Glutamatergic neuron (in vitro differentiated cells): Measurements from ENCODE around the gene DLG2. TPM values are rescaled to one million over a fixed set of nuclear protein-coding genes. Genes with fewer than 3 reads are reported as not detected.
A peak's percentile ranks its signal among the peaks of the same experiment; 100 is the strongest.

Experiments used
- DNase-seq: peaks from one replicate; pipeline ENCODE4 v3.0.0; 2022
- H3K27ac Mint-ChIP-seq: one replicate; pipeline ENCODE4 v1.8.0; 2020; ENCODE audit warnings: mild to moderate bottlenecking, mixed read lengths, inconsistent platforms; ENCODE audit not compliant: unreplicated experiment
- H3K27me3 Mint-ChIP-seq: one replicate; pipeline ENCODE4 v1.8.0; 2020; ENCODE audit warnings: mild to moderate bottlenecking, moderate library complexity, mixed read lengths, inconsistent platforms; ENCODE audit not compliant: unreplicated experiment
- H3K36me3 Mint-ChIP-seq: one replicate; pipeline ENCODE4 v1.8.0; 2020; ENCODE audit warnings: mild to moderate bottlenecking, mixed read lengths, inconsistent platforms; ENCODE audit not compliant: unreplicated experiment
- H3K4me1 Mint-ChIP-seq: one replicate; pipeline ENCODE4 v1.8.0; 2020; ENCODE audit warnings: mild to moderate bottlenecking, low read depth, mixed read lengths, inconsistent platforms; ENCODE audit not compliant: unreplicated experiment
- H3K4me3 Mint-ChIP-seq: one replicate; pipeline ENCODE4 v1.8.0; 2020; ENCODE audit warnings: mild to moderate bottlenecking, mixed read lengths, inconsistent platforms; ENCODE audit not compliant: unreplicated experiment
- H3K9me3 Mint-ChIP-seq: one replicate; pipeline ENCODE4 v1.8.0; 2020; ENCODE audit warnings: mild to moderate bottlenecking, moderate library complexity, mixed read lengths, inconsistent platforms; ENCODE audit not compliant: unreplicated experiment
- CTCF ChIP-seq: fragments of 200-600 bp; sonication (generic); IDR thresholded peaks from one replicate; pipeline ENCODE4 v1.5.0; 2021; ENCODE audit not compliant: partially characterized antibody, unreplicated experiment
- total RNA-seq: library from RNA; stranded (reverse); fragmentation: NEBNext Ultra II Directional; extraction: Animal tissue kit (Norgen Biotek cat#: 25700); gene quantifications from one replicate; pipeline ENCODE4 v1.2.1, GENCODE V29; 2021; ENCODE audit not compliant: unreplicated experiment

The DLG2 gene
- total RNA-seq, 1 donor from 2014 or later = 2.9 TPM

GRCh38 chr11:84128840-84129239 lies 1498.3 kb downstream of the DLG2 start:
- no peak for DNase-seq
- Mint-ChIP-seq H3K27ac (no peak overlapping the region), H3K36me3 (no peaks in the 10 kb centered on the region), H3K4me3 (no peak overlapping the region), H3K27me3 (no peaks in the 10 kb centered on the region), H3K4me1 (no peaks in the 10 kb centered on the region), H3K9me3 (no peaks in the 10 kb centered on the region)
- TF ChIP-seq CTCF = no peak

GRCh38 chr11:84117394-84117793 lies 1509.8 kb downstream of the DLG2 start:
- no peak for DNase-seq
- Mint-ChIP-seq H3K9me3 (no peaks in the 10 kb centered on the region), H3K4me1 (no peaks in the 10 kb centered on the region), H3K36me3 (no peaks in the 10 kb centered on the region), H3K4me3 (no peak overlapping the region), H3K27me3 (no peaks in the 10 kb centered on the region), H3K27ac (no peak overlapping the region)
- TF ChIP-seq CTCF = no peak

- DNase-seq = no peak
- no peak for TF ChIP-seq CTCF
- H3K27ac Mint-ChIP-seq = no peak overlapping the region
- no peak overlapping the region for H3K4me3 Mint-ChIP-seq
- H3K36me3 Mint-ChIP-seq = no peaks in the 10 kb centered on the region
- H3K4me1 Mint-ChIP-seq = peaks cover 19% of the 10 kb centered on the region
- peaks cover 6% of the 10 kb centered on the region for H3K27me3 Mint-ChIP-seq
- H3K9me3 Mint-ChIP-seq = peaks cover 12% of the 10 kb centered on the region
Observed at GRCh38 chr11:84106541-84106940, 1520.6 kb downstream of the DLG2 start.

- DNase-seq = no peak
- TF ChIP-seq CTCF = no peak
- Mint-ChIP-seq H3K9me3 (peaks cover 10% of the 10 kb centered on the region), H3K4me1 (peaks cover 24% of the 10 kb centered on the region), H3K27me3 (peaks cover 6% of the 10 kb centered on the region), H3K27ac (peak overlapping the region; percentile 14), H3K36me3 (no peaks in the 10 kb centered on the region), H3K4me3 (no peak overlapping the region)
Observed at GRCh38 chr11:84105148-84105547, 1522.0 kb downstream of the DLG2 start.

GRCh38 chr11:84103096-84103495 lies 1524.0 kb downstream of the DLG2 start:
- TF ChIP-seq CTCF = no peak
- Mint-ChIP-seq H3K36me3 (no peaks in the 10 kb centered on the region), H3K27ac (peak overlapping the region; percentile 98), H3K27me3 (peaks cover 6% of the 10 kb centered on the region), H3K4me3 (peak overlapping the region; percentile 51), H3K4me1 (peaks cover 24% of the 10 kb centered on the region), H3K9me3 (peaks cover 10% of the 10 kb centered on the region)
- DNase-seq = peak; percentile 68
